Activated naive CD8-positive, alpha-beta T cell treated with anti-CD3 and anti-CD28 coated beads, Interleukin-2, amount 10 ng/mL, durations not matched to agents 7 days and 5 days (primary cell): ENCODE results near the gene EOGT. TPM values are rescaled to one million over a fixed set of nuclear protein-coding genes. Genes with fewer than 3 reads are reported as not detected.

Experiments
- ATAC-seq: fragments of 150-1000 bp; cut with Tn5 transposase; one replicate; pipeline ENCODE4 v1.10.0; 2021; ENCODE audit warnings: low read depth, moderate library complexity
- POLR2A ChIA-PET: fragments of 350-600 bp; sonication (Branson Sonifier 250); formaldehyde crosslinking; loops from one replicate; lab custom pipeline; 2021; ENCODE audit warnings: antibody characterized with exemption; lab: Charles Lee
- DNase-seq: peaks from one replicate; pipeline ENCODE4 v3.0.0; 2021
- H3K27ac Mint-ChIP-seq: one replicate; pipeline ENCODE4 v1.8.0; 2022; ENCODE audit warnings: mild to moderate bottlenecking, mixed read lengths
- H3K27me3 Mint-ChIP-seq: one replicate; pipeline ENCODE4 v1.8.0; 2022; ENCODE audit warnings: mild to moderate bottlenecking, moderate library complexity, mixed read lengths
- H3K36me3 Mint-ChIP-seq: one replicate; pipeline ENCODE4 v1.8.0; 2021; ENCODE audit warnings: mild to moderate bottlenecking, mixed read lengths
- H3K4me1 Mint-ChIP-seq: one replicate; pipeline ENCODE4 v1.8.0; 2021; ENCODE audit warnings: mixed read lengths
- H3K4me3 Mint-ChIP-seq: one replicate; pipeline ENCODE4 v1.8.0; 2022; ENCODE audit warnings: mild to moderate bottlenecking, moderate library complexity, mixed read lengths
- H3K9me3 Mint-ChIP-seq: one replicate; pipeline ENCODE4 v1.8.0; 2021; ENCODE audit warnings: mixed read lengths
- total RNA-seq, 2 experiments: library from RNA; stranded (reverse); gene quantifications; one replicate each; pipeline ENCODE4 v1.2.3, GENCODE V29; 2021

The EOGT gene
- total RNA-seq, 2 experiments from 2014 or later: 14.7 to 15.3 TPM

DNA sequence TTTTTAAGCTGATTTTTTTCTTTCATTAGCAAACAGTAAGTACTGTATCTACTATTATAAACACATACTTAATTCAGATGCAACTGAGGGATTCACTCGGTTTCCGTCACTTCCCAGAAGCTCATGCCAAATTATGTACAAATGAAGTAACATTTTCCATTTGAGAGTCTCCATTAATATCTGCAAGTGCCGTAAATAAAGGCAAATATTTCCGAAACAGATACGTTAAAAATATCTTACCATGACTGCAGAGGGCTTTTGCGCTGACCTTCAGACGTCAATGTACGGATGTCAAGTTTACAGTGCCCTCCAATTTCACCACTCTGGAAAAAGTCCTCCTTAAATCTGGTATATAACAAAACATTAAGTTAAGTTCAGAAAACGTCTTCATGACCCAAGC is 9.3 kb downstream of the EOGT start:
- DNase-seq (no peak), ATAC-seq (no peak)
- no peaks in the 10 kb centered on the region for H3K4me1 Mint-ChIP-seq
- H3K36me3 Mint-ChIP-seq: peaks cover 24% of the 10 kb centered on the region
- H3K9me3 Mint-ChIP-seq: no peaks in the 10 kb centered on the region
- POLR2A ChIA-PET: no interaction called here
- H3K4me3 Mint-ChIP-seq: no peak overlapping the region
- no peaks in the 10 kb centered on the region for H3K27me3 Mint-ChIP-seq
- H3K27ac Mint-ChIP-seq: no peak overlapping the region

DNA sequence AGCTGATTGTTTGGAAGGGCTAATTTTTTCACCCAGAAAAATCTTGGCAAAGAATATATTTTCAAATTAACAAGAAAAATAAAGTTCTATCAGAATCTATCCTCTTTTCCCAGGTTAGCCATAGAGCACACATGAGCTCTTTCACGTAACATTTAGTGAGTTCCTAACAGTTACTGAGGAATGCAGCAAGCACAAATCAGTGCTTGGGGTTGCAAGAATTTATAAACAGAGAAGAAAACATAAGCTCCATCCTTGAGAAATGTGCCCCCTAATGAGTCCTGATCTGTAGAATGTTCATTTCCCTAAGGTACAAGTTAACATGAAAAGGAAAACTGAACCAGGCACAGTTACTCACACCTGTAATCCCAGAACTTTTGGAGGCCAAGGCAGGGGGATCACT is 13.9 kb downstream of the EOGT start:
- H3K36me3 Mint-ChIP-seq: peaks cover 31% of the 10 kb centered on the region
- ATAC-seq (no peak), DNase-seq (no peak)
- H3K9me3 Mint-ChIP-seq: no peaks in the 10 kb centered on the region
- no peak overlapping the region for H3K4me3 Mint-ChIP-seq
- H3K27ac Mint-ChIP-seq: no peak overlapping the region
- H3K4me1 Mint-ChIP-seq: no peaks in the 10 kb centered on the region
- no peaks in the 10 kb centered on the region for H3K27me3 Mint-ChIP-seq
- POLR2A ChIA-PET: no interaction called here

DNA sequence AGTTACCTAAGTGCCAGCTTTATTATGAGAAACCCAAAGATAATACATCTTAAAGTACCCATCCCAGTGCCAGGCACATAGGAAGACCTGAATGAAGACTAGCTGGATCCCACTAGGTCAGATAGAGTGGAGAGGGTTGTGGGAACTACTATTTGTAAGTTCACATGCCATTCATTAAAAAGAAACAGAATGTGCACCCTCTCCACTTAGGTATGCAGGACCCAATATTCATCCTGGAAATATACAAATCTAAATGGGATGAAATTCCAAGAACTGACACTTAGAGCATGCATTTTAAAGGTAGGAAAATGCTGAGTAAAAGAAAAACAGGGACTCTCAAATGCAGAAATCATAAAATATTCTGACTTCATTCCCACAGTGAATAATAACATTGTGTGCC is 14.3 kb downstream of the EOGT start:
- H3K9me3 Mint-ChIP-seq: no peaks in the 10 kb centered on the region
- H3K4me1 Mint-ChIP-seq: no peaks in the 10 kb centered on the region
- no peak overlapping the region for H3K27ac Mint-ChIP-seq
- ATAC-seq (no peak), DNase-seq (no peak)
- no peaks in the 10 kb centered on the region for H3K27me3 Mint-ChIP-seq
- POLR2A ChIA-PET: no interaction called here
- H3K36me3 Mint-ChIP-seq: peaks cover 30% of the 10 kb centered on the region
- H3K4me3 Mint-ChIP-seq: no peak overlapping the region

DNA sequence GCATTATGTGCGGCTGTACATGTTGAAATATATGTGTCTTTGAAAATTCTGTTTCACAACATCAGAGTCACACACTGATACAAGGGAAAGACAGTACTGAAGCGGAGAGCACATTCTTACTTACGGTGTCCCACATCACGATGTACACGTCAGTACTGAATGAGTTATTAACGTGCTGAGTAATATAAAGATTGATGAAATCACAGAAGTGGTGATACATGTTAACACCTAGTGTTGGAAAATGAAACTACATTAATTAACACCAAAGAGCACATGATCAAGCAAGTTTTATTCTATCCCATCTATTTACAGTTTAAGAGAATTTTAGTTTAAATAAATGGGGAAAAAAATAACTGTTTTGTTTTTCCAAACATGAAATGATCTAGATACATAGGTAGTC is 15.6 kb downstream of the EOGT start:
- H3K36me3 Mint-ChIP-seq: peaks cover 35% of the 10 kb centered on the region
- H3K9me3 Mint-ChIP-seq: no peaks in the 10 kb centered on the region

DNA sequence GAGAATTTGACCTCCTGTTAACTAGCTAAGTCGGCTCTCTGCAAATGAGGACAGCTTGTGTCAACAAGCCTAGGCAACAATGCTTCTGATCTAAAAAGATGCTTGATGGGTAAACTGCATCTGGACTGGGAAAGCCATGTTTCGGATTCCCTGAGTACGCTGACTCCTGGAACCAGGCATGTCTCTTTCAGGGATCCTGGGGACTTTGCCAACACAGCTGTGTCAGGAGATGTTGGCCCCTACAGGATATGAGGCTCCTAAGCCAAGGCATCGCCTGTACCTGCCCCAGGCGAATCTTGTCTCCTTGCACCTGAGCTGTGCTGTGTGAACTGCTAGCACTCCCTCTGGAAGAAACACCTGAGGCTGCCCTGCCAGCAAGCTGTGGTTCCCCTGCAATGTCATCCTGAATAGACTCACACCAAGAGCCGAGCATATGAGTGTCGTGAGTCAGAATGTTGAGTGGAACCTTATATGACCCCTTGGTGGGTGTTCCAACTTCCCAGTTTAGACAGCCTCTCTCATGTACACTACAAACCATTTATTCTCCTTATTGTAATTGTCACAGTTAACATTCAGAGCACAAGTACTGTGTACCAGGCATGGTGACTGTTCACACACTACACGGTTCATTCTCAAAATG is 17.0 kb downstream of the EOGT start:
- Mint-ChIP-seq H3K4me3 (no peak overlapping the region), H3K27me3 (no peaks in the 10 kb centered on the region), H3K36me3 (peaks cover 42% of the 10 kb centered on the region), H3K9me3 (no peaks in the 10 kb centered on the region), H3K27ac (no peak overlapping the region), H3K4me1 (no peaks in the 10 kb centered on the region)
- ATAC-seq (no peak), DNase-seq (no peak)
- POLR2A ChIA-PET: interaction anchor here (0.6 kb wide), 1 partner anchor 162 kb away, joined by 3 read pairs; no protein-coding TSS in a partner anchor

More for the DNA sequence above, 15.6 kb downstream of the EOGT start:
- DNase-seq (no peak), ATAC-seq (no peak)
- no peak overlapping the region for H3K27ac Mint-ChIP-seq
- no peaks in the 10 kb centered on the region for H3K27me3 Mint-ChIP-seq
- H3K4me3 Mint-ChIP-seq: no peak overlapping the region
- H3K4me1 Mint-ChIP-seq: no peaks in the 10 kb centered on the region
- POLR2A ChIA-PET: no interaction called here

DNA sequence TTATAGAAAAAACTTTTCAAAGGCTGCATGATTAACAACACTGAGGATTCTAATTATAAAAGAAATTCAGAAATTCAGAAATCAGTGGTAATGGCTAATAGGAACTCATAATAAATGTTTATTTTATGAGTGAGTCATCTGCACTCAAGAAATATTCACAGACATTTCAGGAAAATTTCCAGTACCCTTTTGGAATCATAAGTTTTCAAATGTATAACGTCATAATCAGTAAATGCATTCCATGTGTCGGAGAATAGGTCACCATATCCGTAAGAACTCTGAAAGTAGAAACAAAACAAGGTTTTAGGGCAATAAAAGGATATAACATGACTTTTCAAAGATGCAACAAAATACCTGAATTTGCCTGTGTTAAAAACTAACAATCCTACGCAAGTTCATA is 24.7 kb downstream of the EOGT start:
- no peak overlapping the region for H3K4me3 Mint-ChIP-seq
- DNase-seq: no peak

DNA sequence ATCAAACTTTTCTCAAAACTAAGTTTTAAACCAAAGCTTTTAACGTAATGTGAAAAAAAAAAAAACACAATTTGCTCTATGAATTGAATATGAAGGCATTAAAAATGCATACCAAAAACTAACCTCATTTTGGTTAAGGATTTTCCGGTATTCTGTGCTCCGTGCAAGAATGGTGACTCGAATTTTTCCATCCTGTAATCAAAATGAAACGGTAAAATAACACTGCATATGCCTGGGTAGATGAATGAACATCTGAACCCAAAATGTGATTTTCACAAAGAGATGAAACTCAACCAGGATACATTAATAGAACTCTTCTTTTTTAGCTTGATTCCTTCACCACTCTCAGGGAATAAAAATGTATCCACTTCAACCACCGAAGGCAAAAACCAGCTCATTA is 26.2 kb downstream of the EOGT start:
- no peak for ATAC-seq
- H3K27me3 Mint-ChIP-seq: no peaks in the 10 kb centered on the region
- H3K4me3 Mint-ChIP-seq: no peak overlapping the region
- H3K36me3 Mint-ChIP-seq: peaks cover 32% of the 10 kb centered on the region
- no peaks in the 10 kb centered on the region for H3K4me1 Mint-ChIP-seq
- POLR2A ChIA-PET: no interaction called here
- DNase-seq: no peak
- H3K27ac Mint-ChIP-seq: no peak overlapping the region
- no peaks in the 10 kb centered on the region for H3K9me3 Mint-ChIP-seq

More for the DNA sequence above, 24.7 kb downstream of the EOGT start:
- H3K9me3 Mint-ChIP-seq: no peaks in the 10 kb centered on the region
- peaks cover 42% of the 10 kb centered on the region for H3K36me3 Mint-ChIP-seq
- H3K4me1 Mint-ChIP-seq: no peaks in the 10 kb centered on the region
- H3K27ac Mint-ChIP-seq: no peak overlapping the region
- POLR2A ChIA-PET: no interaction called here
- no peaks in the 10 kb centered on the region for H3K27me3 Mint-ChIP-seq
- no peak for ATAC-seq

DNA sequence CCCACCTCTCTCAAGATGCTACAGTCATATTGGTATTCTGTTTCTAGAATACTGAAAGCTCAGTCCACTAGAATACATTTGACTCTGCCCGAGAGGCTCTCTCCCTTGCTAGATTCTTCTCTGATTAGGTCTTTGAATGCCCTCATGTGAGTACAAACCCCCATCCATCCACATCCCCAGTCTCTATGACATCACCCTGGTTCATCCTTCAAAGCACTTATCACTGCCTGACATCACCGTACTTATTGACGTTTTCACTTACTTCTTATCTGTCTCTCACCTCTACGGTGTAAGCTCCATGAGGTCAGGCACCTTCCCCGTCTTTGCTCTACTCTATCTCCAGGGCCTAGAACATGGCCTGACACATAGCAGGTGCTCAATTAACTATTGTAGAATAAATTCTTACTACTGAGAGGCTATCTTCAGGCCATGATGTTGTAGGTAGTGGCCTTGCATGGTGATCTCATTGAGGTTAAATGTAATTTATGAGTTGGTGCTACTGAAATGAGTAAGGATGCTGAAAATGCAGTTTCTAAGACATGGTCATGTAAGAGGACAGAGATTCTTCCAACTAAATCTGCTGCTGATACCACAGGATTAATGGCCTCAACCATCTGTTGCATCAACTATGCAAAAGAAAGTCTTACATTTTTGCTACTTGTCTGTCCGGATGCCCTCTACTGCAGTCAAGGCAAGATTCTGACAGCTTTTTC is 26.8 kb downstream of the EOGT start:
- H3K9me3 Mint-ChIP-seq: no peaks in the 10 kb centered on the region
- POLR2A ChIA-PET: no interaction called here
- H3K36me3 Mint-ChIP-seq: peaks cover 28% of the 10 kb centered on the region
- H3K4me3 Mint-ChIP-seq: no peak overlapping the region
- DNase-seq (no peak), ATAC-seq (no peak)
- no peak overlapping the region for H3K27ac Mint-ChIP-seq
- H3K27me3 Mint-ChIP-seq: no peaks in the 10 kb centered on the region
- H3K4me1 Mint-ChIP-seq: no peaks in the 10 kb centered on the region

DNA sequence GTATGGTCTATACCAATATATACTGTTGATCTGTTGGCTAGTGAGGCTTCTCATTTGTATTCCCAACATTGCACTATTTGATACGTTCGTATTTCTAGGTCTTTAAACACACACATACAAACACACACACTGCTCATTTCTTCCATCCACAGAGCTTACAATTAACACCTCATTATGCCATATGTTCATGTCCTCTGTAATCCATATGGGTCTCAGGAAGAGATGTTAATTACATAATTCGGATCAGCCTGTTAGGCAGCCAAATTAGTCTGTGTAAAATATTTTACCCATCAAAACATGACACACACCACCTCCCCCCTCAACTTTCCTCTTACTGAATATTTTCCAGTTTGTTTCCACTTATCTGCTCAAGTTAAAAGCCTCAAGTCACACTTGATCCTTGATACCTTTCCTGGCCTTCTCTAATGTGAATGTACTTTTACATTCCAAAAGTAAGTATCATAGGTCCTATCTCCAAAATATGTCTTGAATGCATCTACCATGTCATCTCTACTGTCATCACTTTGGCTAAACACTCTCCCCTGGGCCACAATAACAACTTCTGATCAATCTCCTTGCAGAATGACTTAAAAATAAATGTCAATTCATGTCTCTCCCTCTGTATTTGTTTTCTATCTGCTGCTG is 28.2 kb downstream of the EOGT start:
- no peaks in the 10 kb centered on the region for H3K27me3 Mint-ChIP-seq
- no peak for ATAC-seq
- H3K9me3 Mint-ChIP-seq: no peaks in the 10 kb centered on the region

DNA sequence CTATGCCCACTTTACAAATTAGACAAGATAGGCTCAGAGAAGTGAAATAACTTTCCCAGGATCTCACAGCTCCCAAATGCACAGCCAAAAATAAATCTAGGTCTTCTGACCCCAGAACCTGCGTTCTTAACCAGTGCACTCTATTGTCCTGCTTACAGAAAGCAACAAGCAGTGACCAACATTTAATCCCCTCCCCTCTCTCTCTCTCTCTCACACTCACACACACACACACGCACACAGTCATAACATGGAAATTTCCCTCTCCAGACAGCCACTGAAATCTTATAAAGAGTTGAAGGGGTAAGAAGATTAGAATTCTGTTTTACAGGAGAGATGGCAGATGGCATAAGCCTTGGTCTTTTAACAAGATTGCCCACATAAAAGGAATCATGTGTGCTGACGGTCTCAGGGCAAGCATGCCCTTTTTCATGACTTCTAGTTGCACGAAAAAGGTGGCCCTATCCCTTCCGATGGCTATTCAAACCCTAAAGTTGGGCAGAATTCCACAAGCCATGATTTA is 29.4 kb downstream of the EOGT start:
- DNase-seq: no peak
- POLR2A ChIA-PET: no interaction called here
- no peak overlapping the region for H3K27ac Mint-ChIP-seq
- ATAC-seq: no peak
- peaks cover 29% of the 10 kb centered on the region for H3K36me3 Mint-ChIP-seq
- no peaks in the 10 kb centered on the region for H3K4me1 Mint-ChIP-seq
- no peaks in the 10 kb centered on the region for H3K9me3 Mint-ChIP-seq
- H3K4me3 Mint-ChIP-seq: no peak overlapping the region
- no peaks in the 10 kb centered on the region for H3K27me3 Mint-ChIP-seq

More for the DNA sequence above, 28.2 kb downstream of the EOGT start:
- peaks cover 27% of the 10 kb centered on the region for H3K36me3 Mint-ChIP-seq
- no peak overlapping the region for H3K4me3 Mint-ChIP-seq
- no peak overlapping the region for H3K27ac Mint-ChIP-seq
- H3K4me1 Mint-ChIP-seq: no peaks in the 10 kb centered on the region
- POLR2A ChIA-PET: no interaction called here
- DNase-seq: no peak

DNA sequence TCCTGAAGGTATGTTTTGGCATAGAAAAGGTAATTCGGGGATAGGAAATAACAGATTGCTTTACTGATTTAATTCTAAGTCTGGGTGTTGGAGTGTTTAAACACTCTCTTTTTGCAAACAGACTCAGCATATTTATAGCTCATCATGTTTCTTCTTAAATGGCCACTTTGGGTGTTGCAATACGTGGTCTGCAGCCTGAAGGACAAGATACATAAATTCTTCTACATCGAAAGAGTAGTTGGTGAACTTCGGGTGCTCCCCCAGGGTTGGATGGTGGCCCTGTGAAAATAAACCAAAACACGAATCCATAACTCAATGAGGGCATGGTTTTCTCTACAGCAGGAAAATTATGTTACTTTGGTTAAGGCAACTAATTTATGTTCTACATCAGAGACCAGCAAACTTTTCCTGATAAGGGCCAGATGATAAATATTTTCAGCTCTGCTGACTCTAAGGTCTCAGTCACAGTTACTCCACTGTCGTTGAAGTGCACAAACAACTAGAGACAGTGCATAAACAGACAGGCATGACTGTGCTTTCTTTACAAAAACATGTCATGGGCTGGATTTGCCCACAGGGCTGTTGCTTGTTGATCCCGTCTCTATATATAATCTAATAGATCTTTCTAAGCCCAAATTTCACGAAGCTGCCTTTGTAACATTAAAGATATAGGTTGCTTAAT is 35.9 kb downstream of the EOGT start:
- no peak for DNase-seq
- H3K4me1 Mint-ChIP-seq: no peaks in the 10 kb centered on the region
- H3K27ac Mint-ChIP-seq: no peak overlapping the region
- POLR2A ChIA-PET: no interaction called here
- no peaks in the 10 kb centered on the region for H3K9me3 Mint-ChIP-seq
- ATAC-seq: no peak
- no peaks in the 10 kb centered on the region for H3K27me3 Mint-ChIP-seq
- no peak overlapping the region for H3K4me3 Mint-ChIP-seq
- peaks cover 15% of the 10 kb centered on the region for H3K36me3 Mint-ChIP-seq

DNA sequence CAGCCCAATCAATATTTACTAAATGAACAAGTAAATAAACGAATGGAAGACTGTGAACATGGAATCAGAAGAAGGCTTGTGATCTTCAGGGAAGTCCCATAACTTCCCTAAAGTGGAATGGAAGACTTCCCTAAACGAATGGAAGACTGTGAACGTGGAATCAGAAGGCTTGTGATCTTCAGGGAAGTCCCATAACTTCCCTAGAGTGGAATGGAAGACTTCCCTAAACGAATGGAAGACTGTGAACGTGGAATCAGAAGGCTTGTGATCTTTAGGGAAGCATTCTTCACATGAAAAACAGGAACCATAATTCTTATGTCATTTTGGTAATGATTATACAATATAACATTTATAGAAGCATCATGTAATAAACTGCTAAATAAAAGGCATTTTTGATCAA is 38.8 kb downstream of the EOGT start:
- Mint-ChIP-seq H3K36me3 (peaks cover 12% of the 10 kb centered on the region), H3K4me1 (no peaks in the 10 kb centered on the region), H3K27me3 (peaks cover 2% of the 10 kb centered on the region), H3K9me3 (no peaks in the 10 kb centered on the region), H3K4me3 (no peak overlapping the region), H3K27ac (no peak overlapping the region)
- no peak for ATAC-seq
- POLR2A ChIA-PET: no interaction called here
- DNase-seq: no peak

DNA sequence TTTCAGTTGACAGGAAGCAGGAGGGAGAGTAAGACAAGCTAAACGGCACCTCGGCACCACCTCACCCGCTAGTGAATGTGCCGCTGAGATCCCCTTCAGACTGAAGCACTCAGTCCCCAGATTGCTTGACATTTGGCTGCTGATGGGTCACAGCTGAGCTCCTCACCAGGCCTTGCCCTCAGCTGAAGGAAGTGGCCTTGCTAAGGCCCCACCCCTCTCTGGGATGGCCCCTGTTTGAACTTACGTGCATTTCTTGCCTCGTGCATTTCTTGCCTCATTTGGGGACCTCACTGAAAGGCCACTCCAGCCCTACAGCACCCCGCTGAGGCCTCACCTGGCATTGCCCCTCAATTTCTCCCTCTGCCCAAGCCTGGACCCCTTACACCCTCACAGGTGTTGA is 39.8 kb downstream of the EOGT start:
- H3K36me3 Mint-ChIP-seq: peaks cover 9% of the 10 kb centered on the region
- ATAC-seq (peak; percentile 26), DNase-seq (no peak)
- POLR2A ChIA-PET: no interaction called here
- no peak overlapping the region for H3K27ac Mint-ChIP-seq
- H3K9me3 Mint-ChIP-seq: no peaks in the 10 kb centered on the region
- peaks cover 2% of the 10 kb centered on the region for H3K27me3 Mint-ChIP-seq
- H3K4me3 Mint-ChIP-seq: no peak overlapping the region
- H3K4me1 Mint-ChIP-seq: no peaks in the 10 kb centered on the region
